ENCODE results near the gene EGFR. TPM values are rescaled to one million over a fixed set of nuclear protein-coding genes. Genes with fewer than 3 reads are reported as not detected.

Gene EGFR
- total RNA-seq, 1 donor, result under 0.01 TPM

- no peak for DNase-seq (ENCODE audit: low read depth in 2 of 3, low spot score in 2 of 3)
These were observed 59.9 kb downstream of the EGFR start for GRCh38 chr7:55078465-55079372.

DNA sequence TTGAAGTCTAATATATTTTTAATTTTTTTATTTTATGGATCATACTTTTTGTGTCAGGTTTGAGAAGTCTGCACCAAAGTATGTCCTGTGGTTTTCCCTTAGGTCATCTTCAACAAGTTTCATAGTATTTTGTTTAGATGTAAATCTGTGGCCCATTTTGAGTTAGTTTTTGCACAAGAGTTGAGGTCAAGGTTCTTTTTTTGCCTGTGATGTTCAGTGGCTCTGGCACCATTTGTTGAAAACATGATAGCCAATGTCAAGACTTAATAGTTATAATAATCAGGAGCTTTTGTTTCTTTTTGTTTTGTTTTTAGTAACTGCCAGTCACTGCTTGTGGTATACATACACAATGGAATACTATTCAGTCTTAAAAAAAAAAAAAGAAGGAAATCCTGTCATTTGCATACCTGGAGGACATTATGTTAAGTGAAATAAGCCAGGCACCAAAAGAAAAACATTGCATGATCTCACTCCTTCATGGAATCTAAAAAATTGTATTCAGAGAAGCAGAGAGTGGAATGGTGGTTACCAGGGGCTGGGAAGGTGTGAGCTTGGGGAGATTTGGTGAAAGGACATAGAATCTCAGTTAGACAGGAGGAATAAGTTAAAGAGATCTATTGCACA lies 61.3 kb downstream of the EGFR start:
- no peak for DNase-seq (ENCODE audit: low read depth in 2 of 3, low spot score in 2 of 3)

GRCh38 chr7:55081068-55081467 lies 62.3 kb downstream of the EGFR start:
- DNase-seq (ENCODE audit: low read depth in 2 of 3, low spot score in 2 of 3), result no peak

DNA sequence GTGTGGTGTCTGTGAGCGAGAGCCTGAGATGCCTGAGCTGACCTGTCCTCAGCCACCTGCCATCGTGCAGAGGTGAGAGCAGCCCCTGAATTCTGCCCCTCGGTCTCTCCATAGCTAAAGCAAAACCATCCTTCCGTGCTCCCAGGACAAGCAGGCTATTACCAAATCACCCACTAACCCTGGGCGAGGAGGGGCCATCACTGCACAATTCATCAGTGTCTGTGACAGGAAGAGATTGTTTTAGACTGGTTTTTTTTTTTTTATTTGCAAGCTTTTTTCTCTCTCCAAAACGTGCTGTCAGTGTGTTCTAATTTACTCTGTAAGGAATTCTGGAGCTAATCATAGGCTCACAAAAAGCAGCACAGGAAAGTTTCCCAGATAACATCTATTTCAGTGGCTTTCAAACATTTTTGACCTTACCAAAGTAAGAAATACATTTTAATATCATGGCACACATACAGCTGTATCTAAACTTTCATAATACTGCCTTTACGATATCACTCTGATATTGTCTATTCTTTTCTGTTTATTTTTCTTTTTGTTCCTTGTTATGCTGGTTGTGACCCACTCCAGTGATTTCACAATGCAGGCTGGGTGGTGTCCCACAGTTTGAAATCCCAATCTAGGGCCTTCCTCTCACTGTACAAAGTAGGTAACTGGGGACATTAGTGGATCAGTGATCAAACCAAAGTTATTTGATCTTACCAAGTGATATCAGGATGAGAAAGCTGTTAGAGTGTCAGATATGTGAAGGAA lies 62.8 kb downstream of the EGFR start:
- no peak for DNase-seq (ENCODE audit: low read depth in 2 of 3, low spot score in 2 of 3)

DNA sequence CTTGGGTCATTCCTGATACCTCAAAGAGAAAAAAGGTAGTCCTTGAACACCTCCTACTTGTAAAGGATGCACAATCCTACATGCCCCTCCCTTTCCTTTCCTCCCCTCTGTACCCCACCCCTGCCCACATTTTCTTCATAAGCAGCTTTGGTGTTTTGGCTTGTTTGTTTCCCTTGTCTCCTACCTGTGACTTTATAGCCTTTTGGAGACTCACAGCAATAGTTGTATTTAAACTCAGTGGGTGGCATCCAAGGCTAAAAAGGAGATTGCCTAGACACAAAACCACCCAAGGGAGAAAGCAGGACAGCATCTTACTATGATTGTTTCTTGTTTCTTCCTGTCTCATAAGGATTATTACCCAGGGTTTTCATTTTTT lies 63.4 kb downstream of the EGFR start:
- no peak for DNase-seq (ENCODE audit: low read depth in 2 of 3, low spot score in 2 of 3)

DNA sequence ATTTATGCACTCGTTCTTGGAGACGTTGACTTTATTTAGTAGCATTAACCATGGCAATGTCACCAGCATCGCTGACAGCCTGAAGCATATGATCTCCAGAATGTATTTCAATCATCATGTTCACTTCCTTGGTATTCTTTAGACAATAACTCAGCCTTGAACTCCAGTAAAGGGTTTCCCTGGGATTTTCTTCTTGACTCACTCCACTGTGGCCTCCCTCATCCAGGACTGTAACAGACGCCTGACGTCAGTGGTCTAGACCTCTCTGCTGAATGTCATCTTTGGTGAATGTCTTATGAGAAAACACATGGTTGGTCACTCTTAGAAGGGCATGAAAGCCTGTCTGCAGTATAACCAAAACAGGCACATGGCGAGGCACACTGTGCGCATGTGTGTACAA lies 64.4 kb downstream of the EGFR start:
- DNase-seq (ENCODE audit: low read depth in 2 of 3, low spot score in 2 of 3), result no peak

DNA sequence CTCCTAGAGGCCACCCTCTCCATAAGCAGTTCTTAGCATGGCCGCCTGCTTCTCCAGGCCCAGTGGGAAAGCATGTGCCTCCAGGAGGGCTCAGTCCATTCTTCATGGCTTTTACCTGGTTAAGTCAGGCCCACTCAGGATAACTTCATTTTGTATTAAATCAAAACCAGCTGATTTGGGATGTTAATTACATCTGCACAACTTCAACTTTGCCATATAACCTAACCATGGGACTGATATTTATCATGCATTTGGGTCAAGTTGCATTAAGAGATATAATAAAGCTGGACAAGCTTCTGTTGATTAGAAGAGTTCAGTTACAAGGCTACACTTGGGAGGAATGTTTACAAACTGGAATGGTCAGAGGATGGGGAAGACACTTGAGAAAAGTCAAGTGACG lies 65.5 kb downstream of the EGFR start:
- no peak for DNase-seq (ENCODE audit: low read depth in 2 of 3, low spot score in 2 of 3)

- no peak for DNase-seq (ENCODE audit: low read depth in 2 of 3, low spot score in 2 of 3)
These were observed 66.9 kb downstream of the EGFR start for GRCh38 chr7:55085511-55086412.

GRCh38 chr7:55086413-55087201 lies 67.8 kb downstream of the EGFR start:
- peak in 2 of 3 donors; percentile 9 to 29 for DNase-seq (ENCODE audit: low read depth in 2 of 3, low spot score in 2 of 3)

DNA sequence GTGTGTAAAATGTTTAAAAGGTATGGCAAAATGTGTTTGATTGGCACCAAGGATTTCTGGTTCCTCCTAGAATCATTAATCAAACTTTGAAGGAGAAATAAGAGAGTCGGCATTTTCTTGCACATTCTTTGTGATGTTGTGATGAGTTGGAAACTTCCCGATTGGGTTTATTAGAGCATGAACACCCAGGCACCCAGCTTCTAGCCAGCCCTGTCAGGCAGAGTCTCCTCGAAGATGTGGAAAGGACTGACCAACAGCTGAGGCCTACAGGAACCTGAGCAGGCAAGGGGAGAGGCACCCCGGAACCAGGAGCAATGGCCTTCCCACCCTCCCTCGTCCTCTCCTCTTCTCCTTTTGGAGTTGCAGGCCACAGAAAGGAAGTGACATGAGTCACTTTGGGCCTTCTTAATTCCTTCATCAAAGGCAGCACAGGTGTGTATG lies 68.7 kb downstream of the EGFR start:
- no peak for DNase-seq (ENCODE audit: low read depth in 2 of 3, low spot score in 2 of 3)

DNA sequence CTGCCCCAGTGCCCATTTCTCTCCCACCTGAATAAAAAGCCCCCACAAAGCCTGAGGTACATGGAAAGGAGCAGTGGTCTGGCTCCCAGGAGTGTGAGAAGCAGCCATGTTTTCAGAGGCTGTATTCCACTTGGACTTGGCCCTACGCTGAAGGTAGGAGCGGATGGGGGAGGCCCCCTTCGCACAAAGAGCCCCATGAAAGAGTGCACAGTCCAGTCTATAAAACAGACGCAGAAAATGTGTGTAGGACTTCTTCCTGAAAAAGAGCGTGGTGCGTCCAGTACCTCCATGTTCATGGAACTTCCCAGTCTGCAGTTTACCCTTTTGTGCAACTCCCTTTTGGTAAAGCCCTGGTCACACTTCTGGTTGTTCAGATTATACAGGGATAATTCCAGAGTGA lies 69.3 kb downstream of the EGFR start:
- DNase-seq (ENCODE audit: low read depth in 2 of 3, low spot score in 2 of 3), result no peak

DNA sequence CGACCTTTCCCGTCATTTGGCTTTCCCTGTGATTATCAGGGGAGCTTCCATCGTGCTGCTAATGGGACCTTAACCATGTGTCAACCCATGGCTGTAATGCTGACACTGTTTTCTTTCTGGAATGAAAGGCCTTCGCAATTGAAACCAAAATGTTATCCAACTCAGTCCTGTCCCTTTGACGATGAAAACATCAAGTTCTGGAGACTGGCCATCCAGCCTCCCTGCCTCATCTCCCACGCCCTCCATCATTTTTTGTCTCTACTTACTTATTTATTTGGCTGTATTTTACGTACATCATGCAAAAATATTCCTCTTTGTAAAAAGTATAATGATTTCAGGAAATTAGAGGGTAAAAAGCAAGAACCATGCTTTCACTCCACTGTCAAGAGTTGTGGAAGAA lies 69.8 kb downstream of the EGFR start:
- DNase-seq (ENCODE audit: low read depth in 2 of 3, low spot score in 2 of 3), result no peak

- DNase-seq (ENCODE audit: low read depth in 2 of 3, low spot score in 2 of 3), result no peak
These were observed 73.6 kb downstream of the EGFR start for GRCh38 chr7:55092186-55092974.

DNA sequence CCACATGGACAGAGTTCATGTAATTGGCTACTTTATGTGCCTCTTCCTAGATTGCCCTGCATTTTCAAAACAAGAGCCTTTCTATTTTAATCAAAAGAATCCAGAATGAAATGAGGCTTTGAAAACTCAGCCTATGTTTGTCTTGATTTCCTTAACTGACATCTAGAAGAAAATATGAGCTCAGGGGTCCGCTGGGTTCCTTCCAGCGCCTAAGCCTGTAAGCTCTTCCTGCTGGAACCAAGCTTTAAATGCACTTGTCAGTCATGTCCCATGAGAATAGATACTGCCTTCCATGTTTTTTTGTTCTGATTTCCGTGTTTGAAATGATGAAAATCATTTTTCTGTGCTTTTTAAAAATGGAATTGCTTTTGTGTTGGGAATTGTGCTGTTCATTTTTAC lies 74.2 kb downstream of the EGFR start:
- DNase-seq (ENCODE audit: low read depth in 2 of 3, low spot score in 2 of 3), result no peak

DNA sequence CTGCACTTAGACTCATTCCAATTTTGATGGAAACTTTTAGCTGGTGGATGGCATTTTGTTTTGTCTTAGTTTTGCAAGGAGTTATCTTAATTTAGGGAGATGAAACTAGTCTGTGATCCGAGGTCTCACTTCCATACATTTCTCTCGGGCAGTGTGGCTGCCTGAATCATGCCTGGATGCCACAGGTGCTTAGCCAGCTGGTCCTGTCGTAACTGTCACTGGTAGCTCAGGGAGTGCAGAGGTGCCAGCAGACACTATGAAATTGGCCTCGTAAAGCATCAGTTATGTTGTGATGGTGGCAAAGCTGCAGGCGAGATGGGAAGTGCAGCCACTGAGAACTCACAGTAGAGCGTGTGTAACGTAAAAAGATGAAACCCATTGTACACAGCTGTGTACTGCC lies 74.9 kb downstream of the EGFR start:
- DNase-seq (ENCODE audit: low read depth in 2 of 3, low spot score in 2 of 3), result no peak

GRCh38 chr7:55094092-55094690 lies 75.4 kb downstream of the EGFR start:
- no peak for DNase-seq (ENCODE audit: low read depth in 2 of 3, low spot score in 2 of 3)

- no peak for DNase-seq (ENCODE audit: low read depth in 2 of 3, low spot score in 2 of 3)
These were observed 76.9 kb downstream of the EGFR start for GRCh38 chr7:55095672-55096071.

DNA sequence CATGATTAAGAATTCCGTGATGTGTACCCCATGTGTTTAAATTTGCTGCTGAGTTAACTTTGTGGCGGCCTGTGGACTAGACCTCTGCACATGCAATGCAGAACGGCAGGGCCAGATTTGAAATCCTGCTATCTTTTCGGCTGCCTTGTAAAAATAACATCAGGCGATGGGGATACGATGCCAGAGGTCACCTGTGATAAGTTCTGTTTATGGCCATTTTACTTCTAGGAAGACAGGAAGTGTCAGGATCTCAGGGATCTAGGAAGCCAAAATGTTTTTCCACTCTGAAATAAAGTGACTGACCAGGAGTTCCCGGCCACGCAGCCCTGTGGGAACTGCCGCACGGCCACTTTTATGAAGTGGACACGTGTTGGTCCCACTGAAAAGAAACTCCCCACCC lies 77.5 kb downstream of the EGFR start:
- DNase-seq (ENCODE audit: low read depth in 2 of 3, low spot score in 2 of 3), result no peak

GRCh38 chr7:55097100-55097499 lies 78.3 kb downstream of the EGFR start:
- no peak for DNase-seq (ENCODE audit: low read depth in 2 of 3, low spot score in 2 of 3)
